ENCODE results near the gene HTT-AS.

The HTT-AS gene

DNA sequence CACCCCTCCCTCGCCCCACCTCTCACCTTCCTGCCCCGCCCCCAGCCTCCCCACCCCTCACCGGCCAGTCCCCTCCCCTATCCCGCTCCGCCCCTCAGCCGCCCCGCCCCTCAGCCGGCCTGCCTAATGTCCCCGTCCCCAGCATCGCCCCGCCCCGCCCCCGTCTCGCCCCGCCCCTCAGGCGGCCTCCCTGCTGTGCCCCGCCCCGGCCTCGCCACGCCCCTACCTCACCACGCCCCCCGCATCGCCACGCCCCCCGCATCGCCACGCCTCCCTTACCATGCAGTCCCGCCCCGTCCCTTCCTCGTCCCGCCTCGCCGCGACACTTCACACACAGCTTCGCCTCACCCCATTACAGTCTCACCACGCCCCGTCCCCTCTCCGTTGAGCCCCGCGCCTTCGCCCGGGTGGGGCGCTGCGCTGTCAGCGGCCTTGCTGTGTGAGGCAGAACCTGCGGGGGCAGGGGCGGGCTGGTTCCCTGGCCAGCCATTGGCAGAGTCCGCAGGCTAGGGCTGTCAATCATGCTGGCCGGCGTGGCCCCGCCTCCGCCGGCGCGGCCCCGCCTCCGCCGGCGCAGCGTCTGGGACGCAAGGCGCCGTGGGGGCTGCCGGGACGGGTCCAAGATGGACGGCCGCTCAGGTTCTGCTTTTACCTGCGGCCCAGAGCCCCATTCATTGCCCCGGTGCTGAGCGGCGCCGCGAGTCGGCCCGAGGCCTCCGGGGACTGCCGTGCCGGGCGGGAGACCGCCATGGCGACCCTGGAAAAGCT is at the start of gene HTT-AS, which contains the start of gene HTT:
Gene HTT-AS (minus strand): TSS at position 461 of the 768 bp plus-strand sequence.
Gene HTT (plus strand): TSS at position 604 of the 768 bp plus-strand sequence. CDS start 145 bp downstream, at position 749.
- peaks cover 13% of the 10 kb centered on the region for H3F3A ChIP-seq (ENCODE audit: insufficient read depth)
- H3K9me2 ChIP-seq (replicated peaks; ENCODE audit: insufficient read depth, low read length) = no peaks in the 10 kb centered on the region
- no peaks in the 10 kb centered on the region; the same call in 1 of the 2 replicates for H4K20me1 ChIP-seq (ENCODE audit: low read depth, low read length)
- peak within 1 kb of the TSS; percentile 91 for H2AFZ ChIP-seq (ENCODE audit: low read depth, low read length, severe bottlenecking)
- H3K36me3 ChIP-seq (ENCODE audit: low read length) = no peaks in the 10 kb centered on the region
- peaks cover 44% of the 10 kb centered on the region for H3K79me2 ChIP-seq (ENCODE audit: insufficient read depth, low read length)
- H3K9me3 ChIP-seq (ENCODE audit: insufficient read depth, low read length) = no peaks in the 10 kb centered on the region
- TF ChIP-seq EZH2phosphoT487 (conservative IDR thresholded peaks at IDR 0.05; ENCODE audit: low read length) = no peak
- TF ChIP-seq, protein P1, sequence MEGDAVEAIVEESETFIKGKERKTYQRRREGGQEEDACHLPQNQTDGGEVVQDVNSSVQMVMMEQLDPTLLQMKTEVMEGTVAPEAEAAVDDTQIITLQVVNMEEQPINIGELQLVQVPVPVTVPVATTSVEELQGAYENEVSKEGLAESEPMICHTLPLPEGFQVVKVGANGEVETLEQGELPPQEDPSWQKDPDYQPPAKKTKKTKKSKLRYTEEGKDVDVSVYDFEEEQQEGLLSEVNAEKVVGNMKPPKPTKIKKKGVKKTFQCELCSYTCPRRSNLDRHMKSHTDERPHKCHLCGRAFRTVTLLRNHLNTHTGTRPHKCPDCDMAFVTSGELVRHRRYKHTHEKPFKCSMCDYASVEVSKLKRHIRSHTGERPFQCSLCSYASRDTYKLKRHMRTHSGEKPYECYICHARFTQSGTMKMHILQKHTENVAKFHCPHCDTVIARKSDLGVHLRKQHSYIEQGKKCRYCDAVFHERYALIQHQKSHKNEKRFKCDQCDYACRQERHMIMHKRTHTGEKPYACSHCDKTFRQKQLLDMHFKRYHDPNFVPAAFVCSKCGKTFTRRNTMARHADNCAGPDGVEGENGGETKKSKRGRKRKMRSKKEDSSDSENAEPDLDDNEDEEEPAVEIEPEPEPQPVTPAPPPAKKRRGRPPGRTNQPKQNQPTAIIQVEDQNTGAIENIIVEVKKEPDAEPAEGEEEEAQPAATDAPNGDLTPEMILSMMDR (IDR thresholded peaks at IDR 0.05; ENCODE audit: insufficient read depth, low read length, poor library complexity, severe bottlenecking) = no peak
- peak within 1 kb of the TSS; percentile 79 for H3K9ac ChIP-seq (ENCODE audit: low read length)
- peak within 1 kb of the TSS; percentile 83 for H3K4me2 ChIP-seq (ENCODE audit: low read depth, low read length, poor library complexity, severe bottlenecking)
- H3K4me3 ChIP-seq (ENCODE audit: insufficient read depth, low read length, poor library complexity, severe bottlenecking) = peak within 1 kb of the TSS; percentile 73
- H3K27me3 ChIP-seq (ENCODE audit: low read length) = no peaks in the 10 kb centered on the region
- peak within 1 kb of the TSS; percentile 67 for H3K27ac ChIP-seq (ENCODE audit: low read depth, low read length)

DNA sequence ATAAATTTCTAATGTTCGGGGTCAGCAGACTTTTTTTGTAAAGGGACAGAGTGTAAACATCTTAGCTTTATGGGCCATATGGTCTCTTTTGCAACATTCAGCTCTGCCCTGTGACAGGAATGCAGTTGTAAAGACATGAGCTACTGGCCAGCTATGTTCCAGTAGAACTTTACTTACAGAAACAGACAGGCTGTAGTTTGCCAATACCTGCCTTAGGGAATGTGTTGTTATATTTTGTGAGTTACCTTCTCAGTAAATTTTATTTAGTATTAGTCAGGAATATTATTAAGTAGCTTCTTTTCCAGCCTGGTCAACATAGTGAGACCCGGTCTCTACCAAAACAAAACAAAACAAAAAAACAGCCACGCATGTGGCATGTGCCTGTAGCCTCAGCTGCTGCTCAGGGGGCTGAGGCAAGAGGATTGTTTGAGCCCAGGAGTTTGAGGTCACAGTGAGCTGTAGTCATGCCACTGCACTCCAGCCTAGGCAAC is 48.9 kb upstream of the HTT-AS start:
- peaks cover 7% of the 10 kb centered on the region; the same call in 1 of the 2 replicates for H3F3A ChIP-seq (ENCODE audit: insufficient read depth)
- no peak overlapping the region for H2AFZ ChIP-seq (ENCODE audit: low read depth, low read length, severe bottlenecking)
- H3K9ac ChIP-seq (ENCODE audit: low read length) = no peak overlapping the region
- no peaks in the 10 kb centered on the region for H3K79me2 ChIP-seq (ENCODE audit: insufficient read depth, low read length)
- H3K27me3 ChIP-seq (ENCODE audit: low read length) = no peaks in the 10 kb centered on the region
- no peaks in the 10 kb centered on the region; the same call in 1 of the 2 replicates for H4K20me1 ChIP-seq (ENCODE audit: low read depth, low read length)
- no peak overlapping the region for H3K27ac ChIP-seq (ENCODE audit: low read depth, low read length)
- H3K4me3 ChIP-seq (ENCODE audit: insufficient read depth, low read length, poor library complexity, severe bottlenecking) = no peak overlapping the region
- H3K9me3 ChIP-seq (ENCODE audit: insufficient read depth, low read length) = no peaks in the 10 kb centered on the region
- TF ChIP-seq, protein P1 (IDR thresholded peaks at IDR 0.05; ENCODE audit: insufficient read depth, low read length, poor library complexity, severe bottlenecking) = no peak
- no peak for TF ChIP-seq EZH2phosphoT487 (conservative IDR thresholded peaks at IDR 0.05; ENCODE audit: low read length)
- no peaks in the 10 kb centered on the region for H3K9me2 ChIP-seq (replicated peaks; ENCODE audit: insufficient read depth, low read length)
- no peak overlapping the region for H3K4me2 ChIP-seq (ENCODE audit: low read depth, low read length, poor library complexity, severe bottlenecking)
- peaks cover 18% of the 10 kb centered on the region; the same call in 1 of the 2 replicates for H3K36me3 ChIP-seq (ENCODE audit: low read length)

DNA sequence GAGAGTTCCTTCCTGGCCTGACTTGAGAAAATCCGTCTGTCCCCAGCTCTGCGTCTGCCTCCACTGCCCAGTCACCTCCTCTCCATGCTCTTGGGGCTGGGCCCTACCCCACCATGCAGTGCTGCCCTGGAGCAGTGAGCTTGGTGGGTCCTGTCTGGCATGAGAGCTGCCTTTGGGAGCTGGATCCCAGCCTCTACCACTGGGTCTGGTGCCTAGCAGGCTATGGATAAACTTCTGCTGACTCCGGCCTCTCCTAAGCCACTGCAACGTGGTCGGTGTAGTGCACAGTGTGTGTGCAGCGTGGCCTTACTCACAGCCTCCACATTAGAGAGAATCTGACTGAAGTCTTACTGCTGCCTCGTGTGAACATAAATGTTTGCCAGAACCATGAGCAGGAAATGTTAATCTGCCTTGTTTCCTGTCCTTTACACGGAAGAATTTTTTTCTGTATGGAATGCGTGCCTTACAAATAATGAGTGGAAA is 47.8 kb upstream of the HTT-AS start:
- no peaks in the 10 kb centered on the region for H3K79me2 ChIP-seq (ENCODE audit: insufficient read depth, low read length)
- no peak overlapping the region for H3K9ac ChIP-seq (ENCODE audit: low read length)
- H3K9me3 ChIP-seq (ENCODE audit: insufficient read depth, low read length) = no peaks in the 10 kb centered on the region
- H3K4me3 ChIP-seq (ENCODE audit: insufficient read depth, low read length, poor library complexity, severe bottlenecking) = no peak overlapping the region
- no peak overlapping the region for H3K4me2 ChIP-seq (ENCODE audit: low read depth, low read length, poor library complexity, severe bottlenecking)
- no peak overlapping the region for H3K27ac ChIP-seq (ENCODE audit: low read depth, low read length)
- H3F3A ChIP-seq (ENCODE audit: insufficient read depth) = peaks cover 7% of the 10 kb centered on the region; the same call in 1 of the 2 replicates
- no peak for TF ChIP-seq EZH2phosphoT487 (conservative IDR thresholded peaks at IDR 0.05; ENCODE audit: low read length)
- TF ChIP-seq, protein P1 (IDR thresholded peaks at IDR 0.05; ENCODE audit: insufficient read depth, low read length, poor library complexity, severe bottlenecking) = no peak
- peaks cover 18% of the 10 kb centered on the region; the same call in 1 of the 2 replicates for H3K36me3 ChIP-seq (ENCODE audit: low read length)
- H3K27me3 ChIP-seq (ENCODE audit: low read length) = no peaks in the 10 kb centered on the region
- H2AFZ ChIP-seq (ENCODE audit: low read depth, low read length, severe bottlenecking) = no peak overlapping the region
- H3K9me2 ChIP-seq (replicated peaks; ENCODE audit: insufficient read depth, low read length) = no peaks in the 10 kb centered on the region
- no peaks in the 10 kb centered on the region; the same call in 1 of the 2 replicates for H4K20me1 ChIP-seq (ENCODE audit: low read depth, low read length)
